ENCODE results near the gene PPP1R37. TPM values are rescaled to one million over a fixed set of nuclear protein-coding genes. Genes with fewer than 3 reads are reported as not detected.

PPP1R37 gene
- polyA plus RNA-seq, 3 donors = 0.10 to 11.8 (median 0.22) TPM

- Histone ChIP-seq H3K79me2 (ENCODE audit: insufficient read depth, low read length) (peaks cover 6% of the 10 kb centered on the region), H3K9me3 (replicated peaks in 1 of 2; ENCODE audit: control insufficient read depth in 1 of 2, insufficient read depth in 1 of 2, low read length in 2 of 2) (no peaks in the 10 kb centered on the region), H3K4me3 (replicated peaks in 1 of 3; ENCODE audit: low read depth in 2 of 3, low read length in 3 of 3) (no peak overlapping the region), H4K20me1 (ENCODE audit: insufficient read depth, low read length) (no peaks in the 10 kb centered on the region), H3K4me1 (ENCODE audit: control insufficient read depth in 1 of 2, insufficient read depth in 2 of 2, low read length in 2 of 2) (peaks cover 13 to 15% of the 10 kb centered on the region in 2 donors), H3K4me2 (replicated peaks; ENCODE audit: extremely low read depth, low read length, poor library complexity, severe bottlenecking) (no peak overlapping the region), H2AFZ (ENCODE audit: insufficient read depth, low read depth, low read length, poor library complexity, severe bottlenecking) (no peak overlapping the region), H3K27me3 (ENCODE audit: control insufficient read depth in 2 of 2, insufficient read depth in 2 of 2, low read length in 2 of 2) (no peaks in the 10 kb centered on the region), H3K27ac (ENCODE audit: low read depth in 1 of 2, low read length in 2 of 2) (no peak overlapping the region), H3K9ac (ENCODE audit: insufficient read depth, low read length, poor library complexity, severe bottlenecking) (no peak overlapping the region), H3K36me3 (replicated peaks in 1 of 2; ENCODE audit: control insufficient read depth in 1 of 2, insufficient read depth in 2 of 2, low read length in 2 of 2) (no peaks in the 10 kb centered on the region)
- Mint-ChIP-seq H3K36me3 (no peaks in the 10 kb centered on the region), H3K27ac (no peak overlapping the region), H3K9me3 (no peaks in the 10 kb centered on the region), H3K27me3 (ENCODE audit: low read depth in 3 of 3) (peaks cover 0 to 2% (median 1%) of the 10 kb centered on the region in 3 donors), H3K4me1 (peaks cover 28% of the 10 kb centered on the region), H3K4me3 (no peak overlapping the region)
- DNase-seq = peak in 1 of 3 donors; percentile 1
- WGBS (ENCODE audit: insufficient coverage) = 33% methylated on average over 1 of the region's 4 CpGs
- TF ChIP-seq, protein P1, sequence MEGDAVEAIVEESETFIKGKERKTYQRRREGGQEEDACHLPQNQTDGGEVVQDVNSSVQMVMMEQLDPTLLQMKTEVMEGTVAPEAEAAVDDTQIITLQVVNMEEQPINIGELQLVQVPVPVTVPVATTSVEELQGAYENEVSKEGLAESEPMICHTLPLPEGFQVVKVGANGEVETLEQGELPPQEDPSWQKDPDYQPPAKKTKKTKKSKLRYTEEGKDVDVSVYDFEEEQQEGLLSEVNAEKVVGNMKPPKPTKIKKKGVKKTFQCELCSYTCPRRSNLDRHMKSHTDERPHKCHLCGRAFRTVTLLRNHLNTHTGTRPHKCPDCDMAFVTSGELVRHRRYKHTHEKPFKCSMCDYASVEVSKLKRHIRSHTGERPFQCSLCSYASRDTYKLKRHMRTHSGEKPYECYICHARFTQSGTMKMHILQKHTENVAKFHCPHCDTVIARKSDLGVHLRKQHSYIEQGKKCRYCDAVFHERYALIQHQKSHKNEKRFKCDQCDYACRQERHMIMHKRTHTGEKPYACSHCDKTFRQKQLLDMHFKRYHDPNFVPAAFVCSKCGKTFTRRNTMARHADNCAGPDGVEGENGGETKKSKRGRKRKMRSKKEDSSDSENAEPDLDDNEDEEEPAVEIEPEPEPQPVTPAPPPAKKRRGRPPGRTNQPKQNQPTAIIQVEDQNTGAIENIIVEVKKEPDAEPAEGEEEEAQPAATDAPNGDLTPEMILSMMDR (IDR thresholded peaks at IDR 0.05) = no peak
- intact Hi-C loops (cut with micrococcal nuclease) = no loop called here
Observed at GRCh38 chr19:45172173-45172572, 79.2 kb downstream of the PPP1R37 start.

DNA sequence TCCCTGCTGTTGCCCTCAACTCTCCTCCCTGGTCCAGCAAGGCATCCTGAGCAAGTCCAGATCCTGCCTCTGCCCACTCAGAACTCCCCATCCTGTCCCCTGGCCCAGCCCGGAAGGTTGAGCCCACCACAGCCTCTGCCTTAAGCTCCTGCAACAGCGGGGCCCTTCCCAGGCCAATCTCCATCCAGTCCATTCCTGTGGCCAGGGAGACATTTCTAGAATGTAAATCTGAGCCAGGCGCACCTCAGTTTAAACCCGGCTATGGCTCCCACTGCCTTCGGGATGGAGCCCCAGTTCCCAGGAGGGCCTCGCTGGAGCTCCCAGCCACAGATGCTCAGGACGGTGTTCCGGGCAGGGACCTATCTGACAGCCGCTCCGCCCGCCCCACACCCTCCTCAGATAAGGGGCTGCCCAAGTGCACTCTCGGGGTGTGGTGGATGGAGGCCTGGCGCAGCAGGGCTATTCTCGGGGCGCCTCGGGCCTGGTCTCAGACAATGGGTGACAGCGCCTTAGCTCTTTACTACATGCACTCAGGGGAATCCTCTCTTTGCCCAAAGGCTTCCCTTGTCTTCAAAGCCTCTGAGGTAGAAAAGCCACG, 79.7 kb downstream of the PPP1R37 start:
- no peak overlapping the region for H3K4me2 ChIP-seq (replicated peaks; ENCODE audit: extremely low read depth, low read length, poor library complexity, severe bottlenecking)
- no peak overlapping the region for H3K27ac ChIP-seq (ENCODE audit: low read depth in 1 of 2, low read length in 2 of 2)

More for the DNA sequence above, 79.7 kb downstream of the PPP1R37 start:
- DNase-seq = peak in 1 of 3 donors; percentile 2
- peaks cover 18 to 20% of the 10 kb centered on the region in 2 donors for H3K4me1 ChIP-seq (ENCODE audit: control insufficient read depth in 1 of 2, insufficient read depth in 2 of 2, low read length in 2 of 2)
- H4K20me1 ChIP-seq (ENCODE audit: insufficient read depth, low read length) = no peaks in the 10 kb centered on the region
- H3K9ac ChIP-seq (ENCODE audit: insufficient read depth, low read length, poor library complexity, severe bottlenecking) = no peak overlapping the region
- Mint-ChIP-seq H3K36me3 (peaks cover 0 to 2% of the 10 kb centered on the region in 2 donors), H3K4me3 (no peak overlapping the region), H3K27ac (peak overlapping the region in 1 of 7 donors; percentile 53), H3K4me1 (peaks cover 32% of the 10 kb centered on the region), H3K9me3 (no peaks in the 10 kb centered on the region), H3K27me3 (ENCODE audit: low read depth in 3 of 3) (peaks cover 0 to 1% (median 0%) of the 10 kb centered on the region in 3 donors)
- no peaks in the 10 kb centered on the region for H3K9me3 ChIP-seq (replicated peaks in 1 of 2; ENCODE audit: control insufficient read depth in 1 of 2, insufficient read depth in 1 of 2, low read length in 2 of 2)
- intact Hi-C loops (cut with micrococcal nuclease) = no loop called here
- 93% methylated on average over 12 of the region's 18 CpGs for WGBS (ENCODE audit: insufficient coverage)
- H3K36me3 ChIP-seq (replicated peaks in 1 of 2; ENCODE audit: control insufficient read depth in 1 of 2, insufficient read depth in 2 of 2, low read length in 2 of 2) = no peaks in the 10 kb centered on the region
- peaks cover 6% of the 10 kb centered on the region for H3K79me2 ChIP-seq (ENCODE audit: insufficient read depth, low read length)
- no peak overlapping the region for H2AFZ ChIP-seq (ENCODE audit: insufficient read depth, low read depth, low read length, poor library complexity, severe bottlenecking)
- H3K4me3 ChIP-seq (replicated peaks in 1 of 3; ENCODE audit: low read depth in 2 of 3, low read length in 3 of 3) = no peak overlapping the region
- TF ChIP-seq, protein P1 (IDR thresholded peaks at IDR 0.05) = no peak
- no peaks in the 10 kb centered on the region for H3K27me3 ChIP-seq (ENCODE audit: control insufficient read depth in 2 of 2, insufficient read depth in 2 of 2, low read length in 2 of 2)
